ENCODE data around the gene NTHL1.

- TF ChIP-seq, protein P1, sequence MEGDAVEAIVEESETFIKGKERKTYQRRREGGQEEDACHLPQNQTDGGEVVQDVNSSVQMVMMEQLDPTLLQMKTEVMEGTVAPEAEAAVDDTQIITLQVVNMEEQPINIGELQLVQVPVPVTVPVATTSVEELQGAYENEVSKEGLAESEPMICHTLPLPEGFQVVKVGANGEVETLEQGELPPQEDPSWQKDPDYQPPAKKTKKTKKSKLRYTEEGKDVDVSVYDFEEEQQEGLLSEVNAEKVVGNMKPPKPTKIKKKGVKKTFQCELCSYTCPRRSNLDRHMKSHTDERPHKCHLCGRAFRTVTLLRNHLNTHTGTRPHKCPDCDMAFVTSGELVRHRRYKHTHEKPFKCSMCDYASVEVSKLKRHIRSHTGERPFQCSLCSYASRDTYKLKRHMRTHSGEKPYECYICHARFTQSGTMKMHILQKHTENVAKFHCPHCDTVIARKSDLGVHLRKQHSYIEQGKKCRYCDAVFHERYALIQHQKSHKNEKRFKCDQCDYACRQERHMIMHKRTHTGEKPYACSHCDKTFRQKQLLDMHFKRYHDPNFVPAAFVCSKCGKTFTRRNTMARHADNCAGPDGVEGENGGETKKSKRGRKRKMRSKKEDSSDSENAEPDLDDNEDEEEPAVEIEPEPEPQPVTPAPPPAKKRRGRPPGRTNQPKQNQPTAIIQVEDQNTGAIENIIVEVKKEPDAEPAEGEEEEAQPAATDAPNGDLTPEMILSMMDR (IDR thresholded peaks at IDR 0.05; ENCODE audit: low read length), result no peak
- no peak for TF ChIP-seq EZH2phosphoT487 (IDR thresholded peaks at IDR 0.05; ENCODE audit: low read length)
Measured at GRCh38 chr16:2074071-2074470, 26.4 kb upstream of the NTHL1 start.

Data from MM.1S (cell line).